A375 (cell line): ENCODE data around the gene SRSF11. TPM values are rescaled to one million over a fixed set of nuclear protein-coding genes. Genes with fewer than 3 reads are reported as not detected.

Experiments
- small RNA-seq: library from RNA; depleted of rRNA; stranded (forward); fragments of <200 nt; gene quantifications from one replicate; pipeline ENCODE3, GENCODE V24; 2014
- total RNA-seq: library from RNA; depleted of rRNA; stranded (reverse); fragments of >200 nt; shearing (Covaris generic); gene quantifications from 2 replicates; pipeline ENCODE4 v1.2.3, GENCODE V29; 2014; rRNA removed

SRSF11 gene
- 148 and 154 TPM in 2 replicates for total RNA-seq

GRCh38 chr1:70221238-70222121 is at the start of gene SRSF11:
Gene SRSF11 (plus strand): TSS chr1:70221380. CDS start chr1:70221637, 257 bp downstream.

GRCh38 chr1:70205434-70206118 is 15.6 kb upstream of the SRSF11 start, which contains the start of gene LRRC40:
Gene LRRC40 (minus strand): TSS chr1:70205579. CDS start chr1:70205540, 39 bp downstream.

Small RNAs within 50 kb of the gene (small RNA-seq; reads per million reads assigned to genes)
- not detected for gene RN7SL242P

Other genes starting within 250 kb of the SRSF11 start
- 11.5 and 12.4 TPM in 2 replicates for gene LRRC40, start 15.8 kb upstream of the SRSF11 start, total RNA-seq
- gene ANKRD13C, start 133.3 kb downstream of the SRSF11 start, total RNA-seq: 26.0 and 26.8 TPM in 2 replicates
- gene CTH, start 189.9 kb downstream of the SRSF11 start, total RNA-seq: 23.1 and 26.4 TPM in 2 replicates